Pancreas (tissue), 10 donors: Measurements from ENCODE around the gene TMEM187. TPM values are rescaled to one million over a fixed set of nuclear protein-coding genes. Genes with fewer than 3 reads are reported as not detected.

Experiments
- ATAC-seq, 4 donors: fragments of 200-7000 bp; cut with Tn5 transposase; one replicate each; pipeline versions ENCODE4 v1.8.0 to v1.9.1; 2020; ENCODE audit warnings: mild to moderate bottlenecking in 4 of 4, moderate library complexity in 4 of 4
- DNase-seq, 6 donors: peaks; one replicate each; pipeline ENCODE4 v3.0.0-alpha.2; 2020
- FAIRE-seq: peaks from 2 replicates; lab custom pipeline; 2012; peaks lifted over from hg19 to GRCh38; lab: Jason Lieb, UNC
- H3K27ac ChIP-seq, 4 donors: fragments of 200-600 bp; sonication (generic); 1 replicate in 3 of 4; 2 replicates in 1 of 4; pipeline versions ENCODE4 v1.5.0 to v1.8.0; 2020
- H3K27me3 ChIP-seq, 4 donors: fragments of 200-600 bp; one replicate each; pipeline ENCODE4 v1.8.0; 2021
- H3K36me3 ChIP-seq, 3 donors: fragments of 200-600 bp; sonication (generic) in 1 of 3; one replicate each; pipeline versions ENCODE4 v1.5.0 to v1.8.0; 2020 to 2021
- H3K4me1 ChIP-seq, 3 donors: fragments of 200-600 bp; one replicate each; pipeline ENCODE4 v1.8.0; 2021
- H3K4me3 ChIP-seq, 4 donors: fragments of 200-600 bp; sonication (generic) in 2 of 4; one replicate each; pipeline versions ENCODE4 v1.5.0 to v1.8.0; 2020 to 2021
- H3K9me3 ChIP-seq, 4 donors: fragments of 200-600 bp; one replicate each; pipeline ENCODE4 v1.8.0; 2021
- CTCF ChIP-seq, 4 donors: fragments of 200-600 bp; sonication (generic) in 3 of 4; IDR thresholded peaks; one replicate each; pipeline versions ENCODE4 v1.5.0 to v1.8.0; 2021; ENCODE audit warnings: antibody characterized with exemption in 4 of 4
- WGBS, 2 donors: extraction: QIAGEN DNeasy Blood & Tissue Kit; methylation state at CpG; one replicate each; pipeline ENCODE4 v1.1.7; 2013; 5-methylcytosine and 5-hydroxymethylcytosine counted together
- intact Hi-C, 3 donors: fragments of 100-400 bp; cut with DNase I; formaldehyde crosslinking; loops; one replicate each; pipeline versions ENCODE4 v1.11.1 to v1.14.2; 2022
- polyA plus RNA-seq, 2 donors: library from polyadenylated mRNA; stranded (reverse); fragments of 200-250 nt; gene quantifications; one replicate each; pipeline ENCODE4 v1.2.3, GENCODE V29; 2013
- total RNA-seq, 6 donors: library from RNA; stranded (reverse); fragmentation: NEBNext Ultra II Directional in 4 of 6; extraction: Animal tissue kit (Norgen Biotek cat#: 25700) in 4 of 6; gene quantifications; one replicate each; pipeline versions ENCODE4 v1.2.1 to v1.2.4, GENCODE V29; 2021 to 2023
- donor health status: healthy with polysubstance abuse.
- donor health status: DM: no; HTN: no; CAD: no; lungs with moderate emphysema.
- donor health status: DM: no; HTN: no; CAD: no.
- donor health status: control.
- donor health status: control.
- donor health status: Bipolar disorder and iron deficiency.
- donor health status: DM: yes; HTN: yes; CAD: no.
- donor health status: DM: no; HTN: no; CAD: no.
- donor health status: DM: no; HTN: no; CAD: no.
- donor health status: DM: yes; HTN: yes; CAD: no.

TMEM187 gene
- total and polyA plus RNA-seq, 8 donors: 5.2 to 12.4 (median 8.3) TPM

GRCh38 chrX:154015581-154016264 lies 43.2 kb downstream of the TMEM187 start:
- Histone ChIP-seq H3K36me3 (no peaks in the 10 kb centered on the region), H3K27ac (no peak overlapping the region), H3K4me3 (no peak overlapping the region), H3K27me3 (peaks cover 0 to 4% (median 0%) of the 10 kb centered on the region in 4 donors), H3K4me1 (peaks cover 0 to 5% (median 0%) of the 10 kb centered on the region in 3 donors), H3K9me3 (no peaks in the 10 kb centered on the region)
- FAIRE-seq (no peak), DNase-seq (peak in 1 of 6 donors; percentile 64), ATAC-seq (no peak)
- 71 to 80% methylated on average over 14 to 16 of the region's 16 CpGs for WGBS, 2 donors
- no peak for TF ChIP-seq CTCF (IDR thresholded peaks at IDR 0.05)
- intact Hi-C loops: no loop called here

- H3K36me3 ChIP-seq: no peaks in the 10 kb centered on the region
- peaks cover 0 to 4% (median 0%) of the 10 kb centered on the region in 4 donors for H3K27me3 ChIP-seq
- no peak overlapping the region for H3K27ac ChIP-seq
- ATAC-seq (no peak), DNase-seq (peak in 1 of 6 donors; percentile 61), FAIRE-seq (no peak)
- peaks cover 0 to 5% (median 0%) of the 10 kb centered on the region in 3 donors for H3K4me1 ChIP-seq
- WGBS, 2 donors: 86% methylated on average over 23 to 24 of the region's 24 CpGs
- intact Hi-C loops: no loop called here
- no peak overlapping the region for H3K4me3 ChIP-seq
- no peaks in the 10 kb centered on the region for H3K9me3 ChIP-seq
- no peak for TF ChIP-seq CTCF (IDR thresholded peaks at IDR 0.05)
Observed at GRCh38 chrX:154016366-154017076, 44.0 kb downstream of the TMEM187 start.

GRCh38 chrX:154017766-154018517 lies 45.4 kb downstream of the TMEM187 start:
- TF ChIP-seq CTCF (IDR thresholded peaks at IDR 0.05): no peak
- ATAC-seq (no peak), FAIRE-seq (no peak), DNase-seq (no peak)
- intact Hi-C loops: no loop called here
- H3K9me3 ChIP-seq: no peaks in the 10 kb centered on the region
- no peak overlapping the region for H3K4me3 ChIP-seq
- H3K4me1 ChIP-seq: peaks cover 0 to 5% (median 0%) of the 10 kb centered on the region in 3 donors
- no peaks in the 10 kb centered on the region for H3K36me3 ChIP-seq
- WGBS, 2 donors: 90% methylated on average over 26 of the region's 26 CpGs
- H3K27me3 ChIP-seq: peaks cover 0 to 4% (median 0%) of the 10 kb centered on the region in 4 donors
- H3K27ac ChIP-seq: no peak overlapping the region

GRCh38 chrX:154018518-154019060 lies 46.0 kb downstream of the TMEM187 start:
- no peaks in the 10 kb centered on the region for H3K4me1 ChIP-seq
- ATAC-seq (no peak), FAIRE-seq (no peak), DNase-seq (peak in 1 of 6 donors; percentile 38)
- H3K9me3 ChIP-seq: no peaks in the 10 kb centered on the region
- H3K36me3 ChIP-seq: no peaks in the 10 kb centered on the region
- peak overlapping the region in 3 of 4 donors; percentile 42 to 63 (median 48) for H3K27ac ChIP-seq
- TF ChIP-seq CTCF (IDR thresholded peaks at IDR 0.05): no peak
- peaks cover 0 to 4% (median 0%) of the 10 kb centered on the region in 4 donors for H3K27me3 ChIP-seq
- intact Hi-C loops: no loop called here
- 72 to 73% methylated on average over 15 of the region's 15 CpGs for WGBS, 2 donors
- peak overlapping the region; percentile 27 to 68 (median 43) for H3K4me3 ChIP-seq
